A549 (cell line): ENCODE measurements around the gene NIFK. TPM values are rescaled to one million over a fixed set of nuclear protein-coding genes. Genes with fewer than 3 reads are reported as not detected.
A peak's percentile ranks its signal among the peaks of the same experiment; 100 is the strongest.

ENCODE experiments used
- ATAC-seq, 2 experiments: fragments of 200-7000 bp in 1 of 2; fragments of >200 bp in 1 of 2; cut with Nextera tagmentation in 1 of 2; cut with Tn5 transposase in 1 of 2; 3 replicates each; pipeline versions ENCODE4 v1.8.0 to v1.9.1; 2018 to 2020; ENCODE audit warnings: mild to moderate bottlenecking in 1 of 2, moderate library complexity in 1 of 2
- CTCF ChIA-PET: fragments of 300-600 bp; sonication (Branson Sonifier 250); formaldehyde crosslinking; extraction: SDS; loops from one replicate; lab custom pipeline; 2021; ENCODE audit warnings: antibody characterized with exemption, inconsistent platforms; lab: Yijun Ruan, JAX
- POLR2A ChIA-PET: fragments of 350-600 bp; formaldehyde crosslinking; extraction: SDS; loops from one replicate; lab custom pipeline; 2021; ENCODE audit warnings: antibody characterized with exemption, inconsistent platforms; lab: Yijun Ruan, JAX
- DNase-seq, 2 experiments: peaks; one replicate each; pipeline versions ENCODE4 v3.0.0 to v3.0.0-alpha.2; 2011 to 2016; ENCODE audit warnings: low read depth in 1 of 2, low spot score in 1 of 2
- FAIRE-seq: peaks from 2 replicates; lab custom pipeline; 2011; peaks lifted over from hg19 to GRCh38; lab: Jason Lieb, UNC
- H3K27ac ChIP-seq, 2 experiments: fragments of >200 bp; sonication (Bioruptor Twin); formaldehyde crosslinking; 3 replicates each; pipeline ENCODE4 v1.5.1; 2016 to 2017
- H3K4me1 ChIP-seq: fragments of >200 bp; sonication (Bioruptor Twin); formaldehyde crosslinking; 3 replicates; pipeline ENCODE4 v1.6.1; 2016
- H3K4me2 ChIP-seq: fragments of >200 bp; sonication (Bioruptor Twin); formaldehyde crosslinking; 3 replicates; pipeline ENCODE4 v1.6.1; 2016
- H3K4me3 ChIP-seq: fragments of >200 bp; sonication (Bioruptor Twin); formaldehyde crosslinking; 3 replicates; pipeline ENCODE4 v1.5.1; 2016
- H3K9me3 ChIP-seq: fragments of >200 bp; sonication (Bioruptor Twin); formaldehyde crosslinking; 3 replicates; pipeline ENCODE4 v1.6.1; 2016
- CTCF ChIP-seq: fragments of >200 bp; sonication (Bioruptor Twin); formaldehyde crosslinking; IDR thresholded peaks from 3 replicates; pipeline ENCODE4 v1.5.1; 2016
- FOSB ChIP-seq: fragments of 250-450 bp; sonication (Bioruptor Pico); IDR thresholded peaks from 2 replicates; pipeline ENCODE4 v1.5.0; 2020; ENCODE audit warnings: mild to moderate bottlenecking, moderate library complexity
- HOXB13 ChIP-seq: fragments of 250-450 bp; sonication (Bioruptor Pico); IDR thresholded peaks from 2 replicates; pipeline ENCODE4 v1.5.0; 2020; ENCODE audit warnings: low read depth, mild to moderate bottlenecking, moderate library complexity
- JUNB ChIP-seq: fragments of >200 bp; sonication (Bioruptor Twin); formaldehyde crosslinking; IDR thresholded peaks from 2 replicates; pipeline ENCODE4 v1.6.1; 2016
- NFE2L2 ChIP-seq: fragments of 150-350 bp; conservative IDR thresholded peaks from 2 replicates; pipeline ENCODE4 v1.6.1; 2014; ENCODE audit warnings: low read length
- NR3C1 ChIP-seq: fragments of >200 bp; sonication (Bioruptor Twin); formaldehyde crosslinking; IDR thresholded peaks from 3 replicates; pipeline ENCODE4 v1.6.1; 2017
- POLR2A ChIP-seq: IDR thresholded peaks from 2 replicates; pipeline ENCODE4 v1.6.1; 2012; ENCODE audit warnings: mild to moderate bottlenecking, low read length
- RAD21 ChIP-seq, 2 experiments: fragments of >200 bp in 1 of 2; sonication (Bioruptor Twin) in 1 of 2; formaldehyde crosslinking in 1 of 2; IDR thresholded peaks in 1 of 2; conservative IDR thresholded peaks in 1 of 2; 2 replicates in 1 of 2; 3 replicates in 1 of 2; pipeline ENCODE4 v1.6.1; 2012 to 2018; ENCODE audit warnings: inconsistent platforms in 1 of 2
- RARB ChIP-seq: fragments of 250-450 bp; sonication (Bioruptor Pico); IDR thresholded peaks from 2 replicates; pipeline ENCODE4 v1.8.0; 2021; ENCODE audit warnings: mild to moderate bottlenecking, moderate library complexity
- REST ChIP-seq: fragments of 200-600 bp; sonication (generic); IDR thresholded peaks from 2 replicates; pipeline ENCODE4 v1.6.1; 2016; ENCODE audit warnings: antibody characterized with exemption, mild to moderate bottlenecking, moderate library complexity
- SMC3 ChIP-seq: fragments of >200 bp; sonication (Bioruptor Twin); formaldehyde crosslinking; IDR thresholded peaks from 3 replicates; pipeline ENCODE4 v1.6.1; 2018; ENCODE audit warnings: inconsistent platforms
- SREBF2 ChIP-seq: fragments of 450-650 bp; IDR thresholded peaks from 2 replicates; pipeline ENCODE4 v1.6.1; 2014; ENCODE audit warnings: mild to moderate bottlenecking, moderate library complexity
- WGBS: methylation state at CpG from one replicate; pipeline ENCODE4 v1.1.6; 2017; ENCODE audit errors: missing lambda C conversion rate; 5-methylcytosine and 5-hydroxymethylcytosine counted together
- polyA plus RNA-seq, 4 experiments: library from polyadenylated mRNA; depleted of rRNA in 3 of 4; stranded (reverse); fragments of >200 nt; fragmentation: RNase III in 1 of 4; extraction: RNeasy Plus Mini Kit Qiagen cat#74134 plus additional on column Dnase treatment in 1 of 4; gene quantifications; 2 replicates in 3 of 4; 3 replicates in 1 of 4; pipeline ENCODE4 v1.2.3, GENCODE V29; 2011 to 2017

The NIFK gene
- polyA plus RNA-seq, 2 of the 4 experiments (the other 2 are of a cell fraction), result 50.3 to 82.9 TPM

- CTCF ChIA-PET, result interaction anchor here (1.2 to 1.4 kb wide), 2 partner anchors 11 to 35 kb away, joined by 4 read pairs; no protein-coding TSS in a partner anchor
- TF ChIP-seq POLR2A (no peak), NFE2L2 (no peak), CTCF (peak; percentile 18; the same call in 2 of the 3 replicates), SMC3 (0 out of 3 replicates have a peak, but pooled peaks have one; percentile 13), RAD21 (conservative IDR thresholded peaks at IDR 0.05 in 1 of 2, IDR thresholded peaks at IDR 0.05 in 1 of 2) (peak in 1 of 2 experiments; percentile 40; a peak in 2 of 5 replicates), JUNB (no peak)
- Histone ChIP-seq H3K4me1 (peaks cover 1% of the 10 kb centered on the region; the same call in 1 of the 3 replicates), H3K27ac (no peak overlapping the region), H3K4me3 (no peak overlapping the region), H3K9me3 (no peaks in the 10 kb centered on the region), H3K4me2 (no peak overlapping the region)
- 82% methylated on average over 4 of the region's 4 CpGs for WGBS
- ATAC-seq (peak; percentile 84 to 88), DNase-seq (peak; percentile 51 to 57), FAIRE-seq (no peak)
- POLR2A ChIA-PET, result interaction anchor here (0.7 to 1.0 kb wide), 2 partner anchors 40 to 159 kb away, joined by 3 to 4 read pairs; partner anchors contain the start of genes CLASP1 and RNU4ATAC
These were observed 47.3 kb downstream of the NIFK start for GRCh38 chr2:121689356-121689755.

GRCh38 chr2:121688820-121689219 lies 47.9 kb downstream of the NIFK start:
- Histone ChIP-seq H3K27ac (no peak overlapping the region), H3K4me2 (no peak overlapping the region)
- FAIRE-seq (no peak), ATAC-seq (no peak), DNase-seq (no peak)
- WGBS, result 86% methylated on average over 2 of the region's 2 CpGs
- TF ChIP-seq FOSB (no peak), HOXB13 (CRISPR knock-in tag) (no peak)
- TF ChIP-seq, all 56 proteins: peak for 0
- Histone ChIP-seq H3K4me3 (no peak overlapping the region), H3K4me1 (no peaks in the 10 kb centered on the region), H3K9me3 (peaks cover 2% of the 10 kb centered on the region)
- POLR2A ChIA-PET, result no interaction called here
- CTCF ChIA-PET, result interaction anchor here (1.2 to 1.4 kb wide), 2 partner anchors 11 to 34 kb away, joined by 4 read pairs; no protein-coding TSS in a partner anchor

- TF ChIP-seq NR3C1 (no peak), SREBF2 (no peak), REST (no peak), CTCF (no peak), RARB (CRISPR knock-in tag) (no peak)
- Histone ChIP-seq H3K4me1 (no peaks in the 10 kb centered on the region), H3K9me3 (peaks cover 21% of the 10 kb centered on the region), H3K4me2 (no peak overlapping the region), H3K27ac (no peak overlapping the region), H3K4me3 (no peak overlapping the region)
- CTCF ChIA-PET, result interaction anchor here (1.2 kb wide), 2 partner anchors 13 to 18 kb away, joined by 3 to 4 read pairs; no protein-coding TSS in a partner anchor
- POLR2A ChIA-PET, result no interaction called here
- DNase-seq (no peak), ATAC-seq (no peak), FAIRE-seq (no peak)
- 68% methylated on average over 2 of the region's 2 CpGs for WGBS
These were observed 49.8 kb downstream of the NIFK start for GRCh38 chr2:121686902-121687301.
